H9 (cell line): Measurements from ENCODE around the gene NR1D1. TPM values are rescaled to one million over a fixed set of nuclear protein-coding genes. Genes with fewer than 3 reads are reported as not detected.

ENCODE experiments used
- DNase-seq: peaks from one replicate; pipeline ENCODE4 v3.0.0-alpha.2; 2017
- H2AFZ ChIP-seq: one replicate; pipeline ENCODE4 v1.6.1; 2013; ENCODE audit warnings: mild to moderate bottlenecking, low read length, control low read depth, moderate library complexity
- H2AK5ac ChIP-seq: 2 replicates; pipeline ENCODE4 v1.6.1; 2013; ENCODE audit warnings: low read length, control low read depth, mixed read lengths; ENCODE audit not compliant: insufficient read length
- H2BK120ac ChIP-seq: one replicate; pipeline ENCODE4 v1.6.1; 2013; ENCODE audit warnings: low read depth, mild to moderate bottlenecking, low read length, control low read depth, inconsistent platforms; ENCODE audit not compliant: poor library complexity, severe bottlenecking
- H2BK12ac ChIP-seq: 2 replicates; pipeline ENCODE4 v1.6.1; 2013; ENCODE audit warnings: low read length, control low read depth, mixed read lengths, low read depth; ENCODE audit not compliant: insufficient read length
- H2BK15ac ChIP-seq: 2 replicates; pipeline ENCODE4 v1.6.1; 2013; ENCODE audit warnings: low read depth, low read length, control low read depth
- H2BK20ac ChIP-seq: one replicate; pipeline ENCODE4 v1.6.1; 2013; ENCODE audit warnings: low read depth, mild to moderate bottlenecking, low read length, control low read depth, inconsistent platforms; ENCODE audit not compliant: poor library complexity, severe bottlenecking
- H2BK5ac ChIP-seq: 2 replicates; pipeline ENCODE4 v1.6.1; 2013; ENCODE audit warnings: low read length, control low read depth, mixed read lengths; ENCODE audit not compliant: insufficient read length
- H3K14ac ChIP-seq: 2 replicates; pipeline ENCODE4 v1.6.1; 2013; ENCODE audit warnings: low read length, control low read depth; ENCODE audit not compliant: insufficient read depth
- H3K18ac ChIP-seq: 2 replicates; pipeline ENCODE4 v1.6.1; 2013; ENCODE audit warnings: low read depth, mild to moderate bottlenecking, mixed read lengths, low read length, control low read depth; ENCODE audit not compliant: insufficient read length
- H3K23ac ChIP-seq: 2 replicates; pipeline ENCODE4 v1.6.1; 2013; ENCODE audit warnings: low read length, control low read depth, mixed read lengths, low read depth; ENCODE audit not compliant: insufficient read length
- H3K23me2 ChIP-seq: 2 replicates; pipeline ENCODE4 v1.6.1; 2013; ENCODE audit warnings: low read depth, mild to moderate bottlenecking, mixed read lengths, low read length, control low read depth; ENCODE audit not compliant: insufficient read length, poor library complexity, severe bottlenecking
- H3K27ac ChIP-seq: 2 replicates; pipeline ENCODE4 v1.5.1; 2013; ENCODE audit warnings: low read length, control low read depth, mixed read lengths, low read depth; ENCODE audit not compliant: insufficient read length
- H3K27me3 ChIP-seq: 2 replicates; pipeline ENCODE4 v1.6.1; 2013; ENCODE audit warnings: low read length, control low read depth, inconsistent platforms; ENCODE audit not compliant: insufficient read depth
- H3K4ac ChIP-seq: 2 replicates; pipeline ENCODE4 v1.6.1; 2013; ENCODE audit warnings: low read depth, mild to moderate bottlenecking, control low read depth, inconsistent platforms, low read length, moderate library complexity
- H3K4me1 ChIP-seq: 2 replicates; pipeline ENCODE4 v1.6.1; 2013; ENCODE audit warnings: low read length, control low read depth, inconsistent platforms; ENCODE audit not compliant: insufficient read depth
- H3K4me2 ChIP-seq: 2 replicates; pipeline ENCODE4 v1.6.1; 2013; ENCODE audit warnings: low read length, control low read depth, mixed read lengths; ENCODE audit not compliant: insufficient read length, insufficient read depth
- H3K56ac ChIP-seq: 2 replicates; pipeline ENCODE4 v1.6.1; 2013; ENCODE audit warnings: low read depth, mild to moderate bottlenecking, mixed read lengths, low read length, control low read depth; ENCODE audit not compliant: insufficient read length
- H3K79me1 ChIP-seq: 2 replicates; pipeline ENCODE4 v1.6.1; 2013; ENCODE audit warnings: low read depth, mild to moderate bottlenecking, moderate library complexity, low read length, control low read depth, inconsistent platforms; ENCODE audit not compliant: insufficient read depth, poor library complexity, severe bottlenecking
- H3K79me2 ChIP-seq: 2 replicates; pipeline ENCODE4 v1.6.1; 2013; ENCODE audit warnings: low read length, control low read depth, inconsistent platforms; ENCODE audit not compliant: insufficient read depth
- H3K9ac ChIP-seq: 2 replicates; pipeline ENCODE4 v1.6.1; 2013; ENCODE audit warnings: low read length, control low read depth, mixed read lengths; ENCODE audit not compliant: insufficient read length; ENCODE audit errors: extremely low read depth
- H3K9me3 ChIP-seq: one replicate; pipeline ENCODE4 v1.6.1; 2013; ENCODE audit warnings: low read depth, low read length, inconsistent platforms; ENCODE audit not compliant: control insufficient read depth
- H3T11ph ChIP-seq: one replicate; pipeline ENCODE4 v1.6.1; 2013; ENCODE audit warnings: mild to moderate bottlenecking, low read length, control low read depth, inconsistent platforms
- H4K20me1 ChIP-seq: one replicate; pipeline ENCODE4 v1.6.1; 2013; ENCODE audit not compliant: control insufficient read depth, insufficient read length, insufficient read depth
- H4K5ac ChIP-seq: 2 replicates; pipeline ENCODE4 v1.6.1; 2013; ENCODE audit warnings: low read depth, mild to moderate bottlenecking, mixed read lengths, low read length, control low read depth; ENCODE audit not compliant: insufficient read length
- H4K8ac ChIP-seq: replicated peaks from 2 replicates; pipeline ENCODE4 v1.6.1; 2013; ENCODE audit warnings: low read length, control low read depth, mixed read lengths, low read depth; ENCODE audit not compliant: insufficient read length
- H4K91ac ChIP-seq: 2 replicates; pipeline ENCODE4 v1.6.1; 2013; ENCODE audit warnings: low read depth, mild to moderate bottlenecking, moderate library complexity, mixed read lengths, low read length, control low read depth; ENCODE audit not compliant: insufficient read length
- H3K27ac Mint-ChIP-seq, 3 experiments: 2 replicates in 2 of 3; 3 replicates in 1 of 3; pipeline ENCODE4 v1.8.0; 2020 to 2021; ENCODE audit warnings: mixed read lengths in 3 of 3, mild to moderate bottlenecking in 1 of 3, moderate library complexity in 1 of 3
- H3K27me3 Mint-ChIP-seq: 2 replicates; pipeline ENCODE4 v1.8.0; 2021; ENCODE audit warnings: low read depth, mild to moderate bottlenecking, moderate library complexity, mixed read lengths
- H3K36me3 Mint-ChIP-seq, 3 experiments: 2 replicates in 2 of 3; 3 replicates in 1 of 3; pipeline ENCODE4 v1.8.0; 2020 to 2021; ENCODE audit warnings: low read depth in 3 of 3, mixed read lengths in 3 of 3; ENCODE audit not compliant: insufficient read depth in 1 of 3
- H3K4me1 Mint-ChIP-seq, 2 experiments: 2 replicates each; pipeline ENCODE4 v1.8.0; 2020; ENCODE audit warnings: mixed read lengths in 2 of 2
- H3K4me3 Mint-ChIP-seq, 2 experiments: 2 replicates in 1 of 2; 3 replicates in 1 of 2; pipeline ENCODE4 v1.8.0; 2020 to 2021; ENCODE audit warnings: mild to moderate bottlenecking in 2 of 2, mixed read lengths in 2 of 2, moderate library complexity in 1 of 2
- H3K9me3 Mint-ChIP-seq, 2 experiments: 2 replicates in 1 of 2; 3 replicates in 1 of 2; pipeline ENCODE4 v1.8.0; 2020; ENCODE audit warnings: mild to moderate bottlenecking in 2 of 2, mixed read lengths in 2 of 2, moderate library complexity in 1 of 2
- WGBS: extraction: QIAGEN DNeasy Blood & Tissue Kit; methylation state at CpG from one replicate; pipeline ENCODE4 v1.1.7; 2013; ENCODE audit warnings: missing lambda C conversion rate, low lambda C conversion rate, mixed read lengths; ENCODE audit not compliant: insufficient read length; ENCODE audit errors: extremely low coverage; 5-methylcytosine and 5-hydroxymethylcytosine counted together
- total RNA-seq: library from RNA; stranded (reverse); gene quantifications from 2 replicates; pipeline ENCODE4 v1.2.1, GENCODE V29; 2021
- TF ChIP-seq, protein P1 (sequence below): fragments of 200-600 bp; sonication (generic); conservative IDR thresholded peaks from 3 replicates; pipeline ENCODE4 v1.8.0; 2021; ENCODE audit warnings: antibody characterized with exemption, mild to moderate bottlenecking

The NR1D1 gene
- total RNA-seq, 1 experiment from 2014 or later, result 8.6 TPM

DNA sequence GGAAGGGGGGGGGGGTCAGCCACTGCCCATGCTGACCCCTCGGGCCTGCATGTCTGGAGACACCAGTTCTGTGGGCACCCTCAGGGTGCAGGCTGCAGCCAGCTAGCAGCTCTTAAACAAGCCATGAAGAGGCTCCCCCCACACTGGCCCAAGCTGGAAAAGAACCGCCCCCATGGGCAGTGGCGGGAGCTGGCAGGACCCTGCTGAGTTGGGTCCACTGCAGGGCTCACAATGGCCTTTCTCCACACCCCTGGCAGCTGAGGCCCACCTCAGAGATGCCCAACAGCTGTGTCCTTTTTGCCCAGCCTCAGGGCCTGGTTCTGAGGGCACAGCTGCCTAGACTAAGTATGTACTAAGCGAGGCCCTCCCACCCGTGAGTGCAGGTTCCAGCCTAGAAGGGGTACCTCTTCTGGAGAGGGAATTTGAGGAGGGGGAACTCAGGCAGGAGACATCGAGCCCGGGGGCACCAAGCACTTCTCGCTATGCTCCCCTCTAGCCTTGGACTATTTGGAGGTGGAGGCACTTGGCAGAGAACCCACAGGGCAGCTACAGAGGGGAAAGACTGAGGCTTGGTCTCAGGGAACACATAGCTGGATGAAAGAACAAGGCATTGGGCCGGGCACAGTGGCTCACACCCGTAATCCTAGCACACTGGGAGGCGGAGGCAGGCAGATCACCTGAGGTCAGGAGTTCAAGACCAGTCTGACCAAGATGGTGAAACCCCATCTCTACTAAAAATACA lies 34.4 kb downstream of the NR1D1 start:
- H3K9me3 Mint-ChIP-seq, result no peaks in the 10 kb centered on the region; a peak in 1 of 5 replicates
- no peak overlapping the region for H3K4me2 ChIP-seq

More for the DNA sequence above, 34.4 kb downstream of the NR1D1 start:
- Mint-ChIP-seq H3K4me3 (no peak overlapping the region), H3K36me3 (no peaks in the 10 kb centered on the region; a peak in 1 of 7 replicates), H3K27ac (no peak overlapping the region), H3K27me3 (peaks cover 36% of the 10 kb centered on the region), H3K4me1 (peaks cover 66 to 79% of the 10 kb centered on the region in 2 experiments)
- no peak overlapping the region for H3K23ac ChIP-seq
- H2BK15ac ChIP-seq, result no peak overlapping the region
- no peak overlapping the region for H3K18ac ChIP-seq
- H4K20me1 ChIP-seq, result peaks cover 3% of the 10 kb centered on the region
- H3K14ac ChIP-seq, result no peak overlapping the region
- no peaks in the 10 kb centered on the region for H3K79me1 ChIP-seq
- no peak overlapping the region for H2BK20ac ChIP-seq
- no CpG with 5 or more reads among the region's 11 CpGs for WGBS
- peaks cover 2% of the 10 kb centered on the region; the same call in 1 of the 2 replicates for H3K27me3 ChIP-seq
- no peaks in the 10 kb centered on the region for H3K79me2 ChIP-seq
- no peak overlapping the region for H3T11ph ChIP-seq
- H4K91ac ChIP-seq, result no peak overlapping the region
- no peak overlapping the region for H3K27ac ChIP-seq
- peak; percentile 33 for DNase-seq
- no peak overlapping the region for H2AK5ac ChIP-seq
- H4K8ac ChIP-seq, result no peak overlapping the region
- no peaks in the 10 kb centered on the region for H3K9me3 ChIP-seq
- H2BK12ac ChIP-seq, result no peak overlapping the region
- H3K9ac ChIP-seq, result no peak overlapping the region
- peaks cover 14% of the 10 kb centered on the region for H3K23me2 ChIP-seq
- no peak overlapping the region for H4K5ac ChIP-seq
- H3K4me1 ChIP-seq, result peaks cover 29% of the 10 kb centered on the region
- no peak overlapping the region for H2BK5ac ChIP-seq
- H3K4ac ChIP-seq, result no peak overlapping the region
- H2BK120ac ChIP-seq, result no peak overlapping the region
- TF ChIP-seq, protein P1, sequence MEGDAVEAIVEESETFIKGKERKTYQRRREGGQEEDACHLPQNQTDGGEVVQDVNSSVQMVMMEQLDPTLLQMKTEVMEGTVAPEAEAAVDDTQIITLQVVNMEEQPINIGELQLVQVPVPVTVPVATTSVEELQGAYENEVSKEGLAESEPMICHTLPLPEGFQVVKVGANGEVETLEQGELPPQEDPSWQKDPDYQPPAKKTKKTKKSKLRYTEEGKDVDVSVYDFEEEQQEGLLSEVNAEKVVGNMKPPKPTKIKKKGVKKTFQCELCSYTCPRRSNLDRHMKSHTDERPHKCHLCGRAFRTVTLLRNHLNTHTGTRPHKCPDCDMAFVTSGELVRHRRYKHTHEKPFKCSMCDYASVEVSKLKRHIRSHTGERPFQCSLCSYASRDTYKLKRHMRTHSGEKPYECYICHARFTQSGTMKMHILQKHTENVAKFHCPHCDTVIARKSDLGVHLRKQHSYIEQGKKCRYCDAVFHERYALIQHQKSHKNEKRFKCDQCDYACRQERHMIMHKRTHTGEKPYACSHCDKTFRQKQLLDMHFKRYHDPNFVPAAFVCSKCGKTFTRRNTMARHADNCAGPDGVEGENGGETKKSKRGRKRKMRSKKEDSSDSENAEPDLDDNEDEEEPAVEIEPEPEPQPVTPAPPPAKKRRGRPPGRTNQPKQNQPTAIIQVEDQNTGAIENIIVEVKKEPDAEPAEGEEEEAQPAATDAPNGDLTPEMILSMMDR, result no peak
- no peak overlapping the region for H2AFZ ChIP-seq
- H3K56ac ChIP-seq, result no peak overlapping the region
